Renal cortex interstitium (tissue), 11 donors: ENCODE data around the gene EFCAB8. TPM values are rescaled to one million over a fixed set of nuclear protein-coding genes. Genes with fewer than 3 reads are reported as not detected.
"Not testable (repeated sequence)": the region's sequence is repeated elsewhere in the genome, so short reads cannot be mapped to it uniquely, and the experiment has no call there.

ENCODE experiments used
- DNase-seq, 11 donors: peaks; one replicate each; pipeline ENCODE4 v3.0.0-alpha.2; 2013; ENCODE audit warnings: low read depth in 9 of 11, low spot score in 4 of 11; ENCODE audit errors: extremely low read depth in 1 of 11
- polyA plus RNA-seq, 3 donors: library from polyadenylated mRNA; unstranded; fragments of 120-200 nt; gene quantifications; one replicate each; pipeline ENCODE4 v1.2.1, GENCODE V29; 2013; ENCODE audit not compliant: insufficient read length in 3 of 3

The EFCAB8 gene
- polyA plus RNA-seq, 3 donors: 0.04 to 0.09 TPM; not detected in 1

GRCh38 chr20:32839982-32840285 lies 18.8 kb upstream of the EFCAB8 start:
- no peak for DNase-seq

GRCh38 chr20:32841174-32841573 lies 17.5 kb upstream of the EFCAB8 start:
- DNase-seq: no peak

- DNase-seq: no peak
These were observed 17.1 kb upstream of the EFCAB8 start for GRCh38 chr20:32841632-32842031.

- DNase-seq: no peak
These were observed 15.8 kb upstream of the EFCAB8 start for GRCh38 chr20:32842688-32843524.

GRCh38 chr20:32845786-32846185 lies 12.9 kb upstream of the EFCAB8 start:
- DNase-seq: no peak

- DNase-seq: no peak
These were observed 11.9 kb upstream of the EFCAB8 start for GRCh38 chr20:32846852-32847251.

- DNase-seq: no peak
These were observed 10.8 kb upstream of the EFCAB8 start for GRCh38 chr20:32847964-32848363.

- DNase-seq: no peak
These were observed 9.9 kb upstream of the EFCAB8 start for GRCh38 chr20:32848846-32849245.

- no peak for DNase-seq
These were observed 9.1 kb upstream of the EFCAB8 start for GRCh38 chr20:32849577-32849976.

- no peak for DNase-seq
These were observed 3.3 kb upstream of the EFCAB8 start for GRCh38 chr20:32855387-32855786.

- DNase-seq: no peak
These were observed 534 bp upstream of the EFCAB8 start for GRCh38 chr20:32858189-32858588.

GRCh38 chr20:32861446-32861845 lies 2.7 kb downstream of the EFCAB8 start:
- no peak for DNase-seq

- no peak for DNase-seq
These were observed 10.8 kb downstream of the EFCAB8 start for GRCh38 chr20:32869562-32869961.

GRCh38 chr20:32870526-32870925 lies 11.8 kb downstream of the EFCAB8 start:
- DNase-seq: not testable (repeated sequence)

- no peak for DNase-seq
These were observed 12.3 kb downstream of the EFCAB8 start for GRCh38 chr20:32870985-32871384.

GRCh38 chr20:32871627-32872160 lies 13.0 kb downstream of the EFCAB8 start:
- DNase-seq: no peak

- DNase-seq: no peak
These were observed 13.5 kb downstream of the EFCAB8 start for GRCh38 chr20:32872266-32872665.

GRCh38 chr20:32875673-32876072 lies 16.9 kb downstream of the EFCAB8 start:
- DNase-seq: no peak

- DNase-seq: peak in 1 of 11 donors; percentile 13
These were observed 18.8 kb downstream of the EFCAB8 start for GRCh38 chr20:32877507-32877906.

- no peak for DNase-seq
These were observed 20.1 kb downstream of the EFCAB8 start for GRCh38 chr20:32878820-32879219.

GRCh38 chr20:32879538-32879937 lies 20.8 kb downstream of the EFCAB8 start:
- DNase-seq: no peak
